GM15510 (cell line): Measurements from ENCODE around the gene KLK1.

Experiments used
- POLR2A ChIP-seq: IDR thresholded peaks from 3 replicates; pipeline ENCODE4 v1.6.1; 2011; ENCODE audit warnings: borderline replicate concordance; ENCODE audit not compliant: insufficient read length; ENCODE audit errors: extremely low read depth

The KLK1 gene

DNA sequence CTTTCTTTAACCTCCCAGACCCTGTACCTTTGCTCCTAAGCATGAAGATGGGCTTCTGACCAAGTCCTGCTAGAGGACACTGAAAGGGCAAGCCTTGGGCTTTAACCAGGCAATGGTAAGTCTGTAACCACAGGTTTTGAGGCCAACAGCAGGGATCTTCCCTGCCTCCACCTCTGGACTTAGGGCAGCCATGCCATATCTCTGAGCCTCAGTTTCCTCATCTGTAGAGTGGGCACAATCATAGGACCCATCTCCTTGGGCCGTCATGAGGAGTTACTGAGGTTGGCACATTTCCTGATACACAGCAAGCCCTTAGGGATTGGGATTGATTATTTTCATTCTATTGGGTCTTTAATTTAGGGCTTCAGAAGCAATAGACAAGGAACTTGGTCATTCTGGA lies 14.7 kb downstream of the KLK1 start:
- TF ChIP-seq POLR2A, result no peak

DNA sequence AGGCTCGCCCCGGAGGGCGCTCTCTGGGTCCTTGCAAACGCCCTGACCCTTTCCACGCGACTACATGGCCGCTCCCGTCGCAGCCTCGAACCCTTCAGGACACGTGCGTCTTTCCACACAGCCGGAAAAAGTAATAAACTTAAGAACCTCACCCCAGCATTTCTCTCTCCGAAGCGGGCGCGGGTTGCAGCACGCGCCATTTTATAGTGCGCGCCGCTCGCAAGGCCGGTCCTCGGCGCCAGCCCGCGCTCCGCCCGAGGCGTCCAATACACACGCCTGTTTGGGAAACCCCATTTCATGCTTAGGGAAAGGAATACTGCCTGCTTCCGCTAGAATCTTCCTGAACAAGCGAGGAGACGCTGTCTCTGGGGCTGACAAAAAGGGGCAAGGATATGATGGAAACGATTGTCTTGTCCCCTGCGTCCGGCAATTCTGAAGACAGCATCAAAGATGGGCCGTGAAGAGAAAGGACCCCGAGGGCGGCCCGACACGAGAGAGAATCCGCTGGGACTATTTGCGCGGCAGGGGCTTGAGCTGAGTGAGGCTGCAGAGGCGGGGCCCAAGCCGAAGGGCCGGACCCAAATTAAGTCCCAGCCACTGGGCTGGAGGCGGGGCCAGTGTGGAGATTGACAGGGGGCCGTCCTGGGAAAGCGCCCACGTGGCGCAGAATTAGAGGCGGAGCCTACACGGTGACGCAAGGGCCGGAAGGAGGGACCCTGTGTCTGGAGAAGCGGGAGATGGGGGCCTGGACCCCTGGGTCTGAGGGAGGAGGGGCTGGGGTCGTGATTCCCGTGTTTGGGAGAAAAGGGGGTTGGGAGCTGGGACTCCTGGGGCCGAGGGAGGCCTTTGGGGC lies 18.9 kb downstream of the KLK1 start:
- TF ChIP-seq POLR2A, result peak; percentile 98

DNA sequence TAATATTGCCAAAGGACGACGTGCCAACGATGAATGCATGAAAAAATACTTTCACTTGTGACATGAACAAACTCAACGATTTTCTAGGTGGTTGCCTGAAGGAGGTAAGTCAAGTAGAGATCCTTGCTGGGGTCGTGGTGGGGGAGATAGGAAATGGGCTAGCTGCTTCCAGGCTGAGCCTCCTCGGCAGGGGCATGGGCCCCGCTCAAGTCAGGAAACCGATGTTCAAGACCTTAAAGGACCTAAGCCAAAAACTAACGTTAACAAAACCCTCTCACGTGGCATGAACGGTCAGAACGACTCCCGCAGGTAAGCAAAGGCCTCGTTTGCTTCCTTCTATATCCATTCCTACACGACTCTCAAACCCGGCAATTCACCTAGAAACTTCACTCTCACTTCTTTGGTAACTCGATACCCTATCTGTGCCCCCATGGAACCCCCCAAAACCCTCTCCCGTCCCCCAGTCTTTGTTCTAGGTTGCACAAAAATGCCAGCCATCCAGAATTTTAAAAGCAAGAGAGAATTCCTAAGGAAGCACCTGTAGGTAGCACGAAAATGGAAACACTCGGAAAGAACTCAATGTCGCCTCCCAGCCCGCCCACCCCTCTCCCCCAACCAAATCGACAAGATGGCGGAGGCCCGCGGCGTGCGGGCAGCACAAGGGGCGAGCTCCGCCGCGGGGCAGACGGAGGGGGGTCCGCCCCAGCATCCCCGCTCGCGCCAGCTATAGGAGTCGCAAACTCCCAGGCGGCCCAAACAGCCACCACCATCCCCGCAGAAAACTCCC lies 19.8 kb downstream of the KLK1 start:
- TF ChIP-seq POLR2A, result no peak

DNA sequence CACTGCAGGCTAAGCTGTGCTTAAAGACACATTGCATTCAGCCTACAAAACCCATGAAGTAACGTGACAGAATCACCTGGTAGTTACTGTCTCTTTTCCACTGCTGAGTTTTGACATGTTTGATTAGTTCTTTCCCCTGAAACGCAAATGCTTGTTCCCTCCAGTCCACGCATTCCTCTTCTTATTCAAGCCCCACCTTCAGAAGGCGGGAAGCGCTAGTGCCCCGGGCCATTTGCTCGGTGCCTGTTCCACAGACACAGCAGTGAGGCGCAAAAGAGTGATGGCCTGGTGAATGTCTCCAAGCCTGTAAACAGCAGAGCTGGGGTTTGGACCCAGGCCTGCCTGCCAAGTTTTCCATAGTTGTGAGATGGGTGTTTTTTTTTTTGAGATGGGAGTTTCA lies 22.5 kb downstream of the KLK1 start:
- no peak for TF ChIP-seq POLR2A

DNA sequence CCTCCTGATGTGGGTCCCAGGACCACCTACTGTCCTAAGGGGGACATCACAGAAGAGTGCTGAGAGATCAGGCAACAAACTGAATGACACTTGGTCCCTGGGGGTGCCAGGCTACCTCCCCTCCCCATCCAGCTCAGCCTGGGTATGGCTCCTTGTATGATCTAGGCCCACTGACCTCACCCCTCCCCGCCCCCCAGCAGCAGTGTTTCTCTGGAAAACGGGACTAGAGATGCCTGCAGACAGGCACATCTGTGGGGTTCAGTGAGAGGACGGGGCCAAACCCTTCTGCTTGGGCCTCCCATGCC lies 24.1 kb downstream of the KLK1 start:
- no peak for TF ChIP-seq POLR2A

GRCh38 chr19:50798659-50799546 lies 24.7 kb downstream of the KLK1 start:
- TF ChIP-seq POLR2A, result no peak

DNA sequence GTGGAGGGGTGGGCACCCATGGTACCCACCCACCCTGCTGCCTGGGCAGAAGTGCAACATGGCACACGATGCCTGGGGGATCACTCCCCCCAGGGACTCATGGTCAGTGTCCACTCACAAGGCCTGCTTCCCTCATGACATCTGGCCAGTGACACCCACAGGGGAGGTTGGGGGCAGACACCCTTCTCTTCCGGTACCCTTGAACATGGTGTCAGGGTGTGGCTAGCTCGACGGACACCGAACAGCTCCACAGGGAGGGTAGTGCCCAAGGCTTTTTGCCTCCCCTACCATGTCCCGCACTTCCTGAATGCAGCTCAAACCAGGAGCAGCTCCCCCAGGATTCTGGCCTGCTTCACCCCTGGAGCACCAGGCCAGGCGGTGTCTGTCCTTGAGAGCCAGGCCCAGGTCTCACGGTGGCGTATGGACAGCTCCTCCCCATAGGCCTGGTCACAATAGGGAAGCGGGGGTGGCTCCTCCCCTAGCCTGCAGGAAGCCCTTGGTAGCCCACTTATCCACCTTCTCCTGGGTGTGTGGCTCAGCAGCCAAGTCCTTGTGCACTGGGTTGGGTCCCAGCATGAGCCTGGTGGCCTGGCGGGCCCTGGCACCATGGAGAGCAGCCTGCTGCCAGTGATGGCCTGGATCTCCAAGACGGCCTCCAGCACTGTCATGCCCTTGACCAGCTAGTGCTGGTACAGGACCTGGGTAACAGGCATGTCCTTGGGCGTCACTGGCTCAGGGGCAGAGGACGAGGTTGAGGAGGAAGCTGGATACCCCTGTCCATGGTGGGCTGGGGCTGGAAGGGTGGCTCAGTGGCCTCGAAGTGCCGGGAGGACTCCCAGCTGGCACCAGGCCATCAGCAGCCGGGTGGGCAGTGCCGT lies 25.6 kb downstream of the KLK1 start:
- no peak for TF ChIP-seq POLR2A

GRCh38 chr19:50797429-50797780 lies 26.2 kb downstream of the KLK1 start:
- no peak for TF ChIP-seq POLR2A

- TF ChIP-seq POLR2A, result peak; percentile 35
These were observed 26.8 kb downstream of the KLK1 start for GRCh38 chr19:50796634-50797428.

DNA sequence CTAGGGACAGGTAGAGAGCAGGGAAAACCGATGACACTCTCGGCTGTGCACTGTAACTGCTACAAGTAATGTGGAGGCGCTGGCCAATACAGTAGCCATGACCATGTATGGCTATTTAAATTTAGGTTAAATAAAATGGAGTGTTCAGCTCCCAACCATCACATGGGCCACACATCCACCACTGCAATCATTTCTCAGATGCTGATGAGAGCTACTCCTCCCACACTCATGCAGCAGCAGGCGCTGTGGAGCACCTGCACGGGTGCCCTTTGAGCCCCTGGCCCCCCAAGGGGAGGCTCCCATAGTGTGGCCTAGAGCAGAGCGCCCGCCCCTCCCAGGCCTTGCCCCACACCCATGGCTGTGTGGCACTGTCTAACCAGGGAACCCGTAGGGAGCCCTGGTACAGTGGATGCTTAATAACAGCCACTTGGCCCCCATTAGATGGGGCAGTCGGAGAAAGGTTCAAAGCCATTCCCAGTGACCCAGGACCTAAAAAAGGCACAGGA lies 27.4 kb downstream of the KLK1 start:
- peak; percentile 31 for TF ChIP-seq POLR2A

GRCh38 chr19:50795664-50796073 lies 27.9 kb downstream of the KLK1 start:
- peak; percentile 7 for TF ChIP-seq POLR2A

DNA sequence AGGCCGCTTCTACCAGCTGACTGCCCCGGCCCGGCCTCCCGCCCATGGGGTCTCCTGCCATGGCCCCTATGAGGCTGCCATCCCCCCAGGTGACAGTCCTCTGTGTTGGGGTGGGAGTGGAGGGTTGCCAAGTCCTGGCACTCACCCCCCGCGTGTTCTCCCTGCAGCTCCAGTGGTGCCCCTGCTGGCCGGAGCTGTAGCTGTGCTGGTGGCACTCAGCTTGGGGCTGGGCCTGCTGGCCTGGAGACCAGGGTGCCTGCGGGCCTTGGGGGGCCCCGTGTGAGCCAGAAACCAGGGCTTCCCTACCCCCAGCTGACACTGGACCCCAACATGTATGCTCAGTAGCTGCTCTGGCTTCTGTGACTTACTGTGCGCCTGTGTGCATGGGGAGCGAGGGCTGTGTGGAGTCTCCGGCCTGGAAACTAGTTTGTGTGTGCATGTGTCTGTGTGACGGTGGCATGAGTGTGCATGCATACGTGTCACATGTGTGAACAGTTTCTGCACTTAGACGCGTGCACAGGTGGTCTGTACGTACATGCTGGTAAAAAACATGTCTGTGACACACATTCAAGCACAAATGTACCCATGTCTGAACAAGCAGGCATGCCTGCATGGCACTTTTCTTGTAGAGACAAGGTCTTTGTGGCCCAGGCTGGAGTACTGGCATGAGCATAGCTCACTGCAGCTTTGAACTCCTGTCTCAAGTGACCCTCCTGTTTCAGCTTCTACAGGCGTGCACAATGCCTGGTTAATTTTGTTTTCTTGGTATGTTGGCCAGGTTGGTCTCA lies 28.5 kb downstream of the KLK1 start:
- TF ChIP-seq POLR2A, result no peak
